Activated CD4-positive, CD25-positive, alpha-beta regulatory T cell treated with anti-CD3 and anti-CD28 coated beads, Interleukin-2, amount 50 U/mL, for 16 hours (primary cell): ENCODE measurements around the gene C1QTNF9.
"Not testable (repeated sequence)": the region's sequence is repeated elsewhere in the genome, so short reads cannot be mapped to it uniquely, and the experiment has no call there.

Experiments used
- DNase-seq: peaks from one replicate; pipeline ENCODE4 v3.0.0-alpha.2; 2020; ENCODE audit warnings: low read depth, low spot score

The C1QTNF9 gene

DNA sequence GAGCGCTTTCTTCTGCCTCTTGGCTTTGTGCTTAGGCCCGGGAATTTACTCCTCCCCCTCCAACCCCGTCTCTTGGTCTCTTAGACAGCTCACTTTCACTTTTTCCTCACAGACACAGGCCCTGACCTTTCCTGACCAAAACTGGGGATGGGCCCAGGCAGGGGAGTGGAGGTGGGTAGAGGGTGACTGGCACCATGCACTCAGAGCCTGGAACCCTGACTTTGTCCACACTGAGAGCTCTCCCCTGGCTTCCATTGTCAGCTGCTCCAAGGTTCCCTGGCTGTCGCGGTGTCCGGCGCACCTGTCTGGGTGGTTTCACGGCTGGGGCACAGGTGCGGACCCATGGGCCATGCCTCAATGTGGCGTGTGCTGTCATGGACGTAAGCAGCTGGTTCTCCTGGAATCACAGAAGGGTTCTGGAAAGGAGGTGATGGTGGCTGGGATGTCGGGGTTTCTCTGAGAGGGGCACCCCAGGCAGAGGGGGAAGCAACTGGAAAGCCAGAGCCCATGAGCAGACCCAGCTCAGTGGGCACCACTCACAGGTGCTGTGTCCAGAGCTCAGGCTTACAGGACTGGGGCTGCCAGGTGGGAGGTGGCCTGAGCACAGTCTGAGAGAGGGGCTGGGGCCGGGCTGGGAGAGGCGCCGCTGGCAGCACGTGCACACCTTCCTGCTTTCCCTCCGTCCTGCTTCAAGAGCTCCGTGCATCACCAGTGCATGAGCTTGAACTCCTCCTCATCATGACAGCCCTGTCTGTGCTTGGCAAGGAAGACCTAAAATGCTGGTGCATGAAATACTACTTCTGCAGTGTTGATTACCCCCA lies 28.0 kb upstream of the C1QTNF9 start:
- no peak for DNase-seq

- no peak for DNase-seq
These were observed 27.1 kb upstream of the C1QTNF9 start for GRCh38 chr13:24282256-24282655.

DNA sequence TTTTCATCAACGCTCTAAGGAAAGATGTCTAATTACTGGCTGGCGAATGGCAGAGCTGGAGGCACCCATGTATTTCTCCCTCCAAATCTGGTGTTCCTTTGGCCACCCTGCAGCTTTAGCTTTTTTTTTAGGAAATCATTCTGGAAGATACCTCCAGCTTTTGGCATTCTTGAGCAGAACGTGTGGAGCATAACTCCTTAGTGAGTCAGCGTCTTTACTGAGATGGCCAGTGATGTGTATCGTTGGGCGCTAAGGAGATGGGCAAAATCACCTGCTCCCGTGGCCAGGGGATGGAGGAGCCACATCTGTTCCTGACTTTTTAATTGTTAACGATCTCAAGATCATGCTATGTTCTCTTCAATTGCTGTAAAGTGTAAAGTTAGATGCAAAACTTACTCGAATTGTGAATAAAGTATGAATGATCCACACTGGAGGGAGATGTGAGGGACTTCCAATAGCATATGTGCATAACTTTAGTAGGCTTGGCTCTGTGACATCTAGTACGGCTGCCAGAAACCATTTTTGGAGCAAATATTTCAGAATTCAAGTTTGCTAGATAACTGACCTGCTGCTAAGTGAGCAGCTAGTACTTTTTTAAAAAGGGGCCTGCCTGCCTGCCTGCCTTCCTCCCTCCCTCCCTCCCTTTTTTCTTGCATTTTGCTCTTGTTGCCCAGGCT lies 24.4 kb upstream of the C1QTNF9 start:
- no peak for DNase-seq

- no peak for DNase-seq
These were observed 22.8 kb upstream of the C1QTNF9 start for GRCh38 chr13:24286624-24287023.

DNA sequence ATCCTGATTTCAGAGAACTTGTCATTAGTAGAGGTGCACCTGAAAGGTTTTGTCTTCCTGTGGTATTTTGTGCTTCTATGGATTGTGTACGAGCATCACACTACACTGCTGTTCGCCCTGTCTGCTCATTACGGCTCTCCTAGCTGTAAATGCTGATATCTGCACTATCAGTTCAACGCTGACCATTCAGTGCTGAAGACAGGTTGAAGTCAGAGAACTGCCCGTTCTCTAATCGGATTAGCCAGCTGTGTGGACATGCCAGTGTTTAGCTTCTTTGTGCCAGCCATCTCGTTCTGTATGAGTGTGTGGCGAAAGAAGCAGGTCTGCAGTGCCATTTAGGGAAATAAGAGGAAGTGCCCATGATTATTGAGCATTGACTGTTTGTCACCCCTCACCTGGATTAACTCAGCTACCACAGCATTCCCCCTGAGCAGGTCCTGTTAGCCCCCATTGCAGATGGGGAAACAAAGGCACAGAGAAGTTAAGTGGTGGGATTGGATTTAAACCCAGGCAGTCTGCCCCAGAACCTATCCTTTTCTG lies 21.6 kb upstream of the C1QTNF9 start:
- DNase-seq, result no peak

DNA sequence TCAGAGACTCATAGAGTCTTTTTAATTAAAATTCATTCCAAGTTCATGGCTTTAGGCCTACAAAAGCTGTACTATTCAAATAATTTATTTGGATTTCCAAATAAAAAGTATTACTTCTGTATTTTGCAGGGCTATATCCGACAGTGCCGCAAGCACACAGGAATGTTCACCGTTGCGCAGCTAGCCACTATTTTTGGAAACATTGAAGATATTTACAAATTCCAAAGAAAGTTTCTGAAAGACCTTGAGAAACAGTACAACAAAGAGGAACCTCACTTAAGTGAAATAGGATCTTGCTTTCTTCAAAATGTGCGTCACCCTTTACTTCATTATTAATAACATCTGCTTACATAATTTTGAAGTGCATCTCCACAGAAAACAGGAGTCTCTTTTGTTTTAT lies 20.5 kb upstream of the C1QTNF9 start:
- no peak for DNase-seq

DNA sequence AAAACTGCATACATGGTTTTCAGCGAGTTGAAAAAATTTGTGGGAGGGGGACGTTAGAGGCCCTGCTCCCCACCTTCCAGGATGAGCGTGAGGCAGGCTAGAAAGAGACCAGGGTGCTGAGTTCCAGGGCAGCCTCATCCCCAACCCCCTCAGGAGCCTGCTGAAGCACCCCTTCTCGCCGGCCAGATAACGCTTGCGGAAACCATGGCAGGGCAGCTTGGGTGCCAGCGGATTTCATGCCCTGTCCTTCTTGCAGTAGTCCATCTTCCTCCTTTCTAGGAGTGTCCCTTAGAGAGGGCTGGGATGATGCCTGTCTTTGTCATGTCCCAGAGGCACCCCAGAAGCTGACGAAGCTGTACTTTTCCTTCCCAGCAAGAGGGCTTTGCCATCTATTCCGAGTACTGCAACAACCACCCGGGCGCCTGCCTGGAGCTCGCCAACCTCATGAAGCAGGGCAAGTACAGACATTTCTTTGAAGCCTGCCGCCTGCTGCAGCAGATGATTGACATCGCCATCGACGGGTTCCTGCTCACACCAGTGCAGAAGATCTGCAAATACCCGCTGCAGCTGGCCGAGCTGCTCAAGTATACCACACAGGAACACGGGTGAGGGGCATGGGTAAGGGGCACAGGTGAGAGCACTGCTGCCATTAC lies 19.0 kb upstream of the C1QTNF9 start:
- DNase-seq, result no peak

DNA sequence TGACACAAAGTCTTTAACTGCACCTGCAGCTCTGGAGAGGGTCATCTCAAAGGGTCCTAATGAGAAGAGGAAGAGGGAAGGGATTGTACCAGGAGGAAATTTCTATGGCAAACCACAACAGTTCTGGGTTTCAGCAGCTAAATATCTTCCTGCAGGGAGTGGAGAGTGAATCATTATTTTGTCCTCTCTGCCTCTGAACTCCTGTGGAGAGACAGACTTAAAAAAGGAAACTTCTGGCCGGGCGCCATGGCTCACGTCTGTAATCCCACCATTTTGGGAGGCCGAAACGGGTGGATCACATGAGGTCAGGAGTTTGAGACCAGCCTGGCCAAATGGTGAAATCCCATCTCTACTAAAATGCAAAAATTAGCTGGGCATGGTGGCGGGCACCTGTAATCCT lies 16.9 kb upstream of the C1QTNF9 start:
- DNase-seq, result no peak

GRCh38 chr13:24293746-24294145 lies 15.6 kb upstream of the C1QTNF9 start:
- no peak for DNase-seq

DNA sequence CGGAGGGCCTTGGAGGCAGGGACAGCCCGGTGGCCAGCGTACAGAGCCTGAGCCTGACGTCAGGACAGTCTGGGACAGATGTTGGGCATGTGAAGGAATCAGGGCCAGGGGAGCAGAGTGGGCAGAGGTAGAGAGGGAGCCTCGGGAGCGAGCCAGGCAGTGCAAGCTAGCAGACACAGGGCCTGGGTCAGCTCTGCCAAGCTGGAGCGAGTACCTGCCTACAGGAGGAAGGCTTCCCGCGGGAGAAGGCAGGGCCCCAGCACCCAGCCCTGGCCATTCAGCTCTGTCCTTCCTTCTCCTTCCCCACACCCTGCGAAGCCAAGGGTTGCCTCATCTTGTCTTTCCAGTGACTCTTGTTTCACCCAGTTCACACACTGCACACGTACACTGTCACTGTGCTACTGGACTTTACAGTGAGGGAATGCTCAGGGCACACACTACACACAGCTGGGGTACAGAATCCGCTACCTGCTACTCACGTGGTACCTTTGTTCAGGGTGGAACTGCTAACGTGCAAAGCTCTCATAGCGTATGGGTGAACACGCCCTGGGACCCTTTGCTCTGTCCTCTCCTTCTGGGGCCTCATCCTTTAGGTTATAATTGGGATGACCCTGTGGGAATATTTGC lies 9.8 kb upstream of the C1QTNF9 start:
- no peak for DNase-seq

- DNase-seq, result no peak
These were observed 7.9 kb upstream of the C1QTNF9 start for GRCh38 chr13:24301434-24301833.

DNA sequence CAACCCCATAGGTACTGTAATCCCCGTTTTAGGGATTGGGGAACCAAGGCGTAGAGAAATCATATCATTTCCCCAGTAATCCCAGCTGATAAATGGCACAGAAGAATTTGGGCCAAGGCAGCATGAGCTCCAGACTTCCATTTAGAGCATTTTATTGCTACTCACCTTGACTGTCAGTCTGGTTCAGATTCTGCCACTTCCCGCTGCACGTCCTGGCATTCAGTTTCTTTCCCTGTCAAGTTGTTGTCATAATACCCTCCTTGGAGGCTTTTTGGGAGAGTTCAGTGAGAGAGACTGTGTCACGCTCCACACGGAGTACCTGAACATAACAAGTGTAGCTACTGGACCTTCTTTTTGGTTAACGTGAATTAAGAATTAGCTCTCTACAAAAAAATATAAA lies 7.5 kb upstream of the C1QTNF9 start:
- DNase-seq, result no peak

- DNase-seq, result no peak
These were observed 4.8 kb upstream of the C1QTNF9 start for GRCh38 chr13:24304620-24305019.

- DNase-seq, result no peak
These were observed 2.7 kb upstream of the C1QTNF9 start for GRCh38 chr13:24306632-24307031.

DNA sequence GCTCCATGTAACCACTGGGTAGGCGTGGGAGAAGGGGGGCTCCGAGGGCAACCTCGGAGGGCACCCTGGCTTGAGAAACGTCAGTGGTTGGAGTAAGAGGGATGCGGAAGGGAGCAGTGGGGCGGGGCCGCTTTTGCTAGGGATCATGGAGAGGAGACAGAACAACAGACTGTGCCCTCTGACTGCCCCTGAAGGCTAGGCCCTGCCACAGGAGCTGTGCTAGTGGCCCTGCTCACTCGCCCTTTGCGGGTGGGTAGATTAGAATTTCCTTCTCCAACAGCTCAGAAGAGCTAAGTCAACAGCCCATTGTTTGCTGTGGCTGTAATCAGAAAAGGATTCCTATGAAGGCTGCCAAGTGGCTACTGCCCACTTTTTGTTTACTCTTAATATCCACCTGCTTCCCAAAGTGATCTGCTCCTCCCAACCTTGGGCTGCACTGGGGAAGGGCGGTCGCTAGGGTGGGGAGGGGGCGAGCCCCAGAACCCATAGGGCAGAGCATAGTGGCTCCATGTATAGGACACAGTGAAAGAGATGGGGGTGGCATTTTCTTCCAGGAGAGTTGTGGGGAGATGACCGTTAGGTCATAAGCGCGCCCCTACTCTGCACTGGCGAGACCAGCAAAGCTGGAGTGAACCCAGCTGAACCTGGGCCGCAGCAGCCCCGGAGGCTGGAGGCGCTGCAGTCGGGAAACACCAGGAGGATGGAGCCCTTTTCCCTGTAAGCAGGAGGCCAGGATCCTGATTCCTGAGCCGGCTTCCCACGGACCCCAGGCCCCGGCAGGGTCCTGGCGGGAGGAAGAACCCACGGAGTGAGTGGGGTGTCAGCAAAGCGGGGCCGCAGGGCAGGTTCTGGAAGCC lies 1.9 kb upstream of the C1QTNF9 start:
- DNase-seq, result no peak

- no peak for DNase-seq
These were observed 1.3 kb upstream of the C1QTNF9 start for GRCh38 chr13:24308068-24308445.

- no peak for DNase-seq
These were observed 826 bp upstream of the C1QTNF9 start for GRCh38 chr13:24308488-24309020.

GRCh38 chr13:24313439-24313838 lies 4.1 kb downstream of the C1QTNF9 start:
- no peak for DNase-seq

GRCh38 chr13:24317835-24318234 lies 8.5 kb downstream of the C1QTNF9 start:
- DNase-seq, result not testable (repeated sequence)

- not testable (repeated sequence) for DNase-seq
These were observed 9.5 kb downstream of the C1QTNF9 start for GRCh38 chr13:24318878-24319277.

- DNase-seq, result not testable (repeated sequence)
These were observed 10.3 kb downstream of the C1QTNF9 start for GRCh38 chr13:24319641-24320040.
